HepG2 (cell line): ENCODE measurements around the gene MCRS1. TPM values are rescaled to one million over a fixed set of nuclear protein-coding genes. Genes with fewer than 3 reads are reported as not detected.
A peak's percentile ranks its signal among the peaks of the same experiment; 100 is the strongest.

Experiments used
- ATAC-seq: fragments of 200-7000 bp; cut with Tn5 transposase; 3 replicates; pipeline ENCODE4 v1.9.1; 2020; ENCODE audit warnings: mild to moderate bottlenecking, moderate library complexity
- BruUV-seq: library from RNA; stranded (reverse); fragments of 400-500 nt; replicated peaks from 2 replicates; lab custom pipeline; 2021; lab: Mats Ljungman, UMichigan
- CTCF ChIA-PET: fragments of 300-600 bp; formaldehyde crosslinking; extraction: SDS; loops from one replicate; lab custom pipeline; 2021; ENCODE audit warnings: low total read pairs, inconsistent platforms, low intra/inter-chr PET ratio; lab: Yijun Ruan, JAX
- POLR2A ChIA-PET: fragments of 350-600 bp; sonication (Branson Sonifier 250); formaldehyde crosslinking; loops from one replicate; lab custom pipeline; 2020; ENCODE audit warnings: antibody characterized with exemption, inconsistent platforms; lab: Yijun Ruan, JAX
- DNase-seq: peaks from one replicate; pipeline ENCODE4 v3.0.0-alpha.2; 2015; ENCODE audit warnings: low spot score
- FAIRE-seq: peaks from 3 replicates; lab custom pipeline; 2011; peaks lifted over from hg19 to GRCh38; lab: Jason Lieb, UNC
- H2AFZ ChIP-seq: one replicate; pipeline ENCODE4 v1.6.1; 2011; ENCODE audit warnings: low read length, inconsistent platforms
- H3K27ac ChIP-seq: fragments of 300-600 bp; 3 replicates; pipeline ENCODE4 v1.8.0; 2011; ENCODE audit warnings: mixed run types, mild to moderate bottlenecking, mixed read lengths, low read length, inconsistent platforms; ENCODE audit not compliant: insufficient read depth; ENCODE audit errors: extremely low read length
- H3K27me3 ChIP-seq, 2 experiments: fragments of 200-600 bp in 1 of 2; 2 replicates in 1 of 2; 3 replicates in 1 of 2; pipeline versions ENCODE4 v1.6.0 to v1.8.0; 2011; ENCODE audit warnings: low read length in 2 of 2, mild to moderate bottlenecking in 2 of 2, moderate library complexity in 2 of 2, inconsistent platforms in 1 of 2; ENCODE audit not compliant: insufficient read depth in 2 of 2, control insufficient read depth in 1 of 2
- H3K36me3 ChIP-seq, 2 experiments: fragments of 200-600 bp in 1 of 2; replicated peaks in 1 of 2; 2 replicates in 1 of 2; 3 replicates in 1 of 2; pipeline versions ENCODE4 v1.5.1 to v1.8.0; 2011; ENCODE audit warnings: low read length in 2 of 2, inconsistent platforms in 1 of 2; ENCODE audit not compliant: insufficient read depth in 2 of 2, control insufficient read depth in 1 of 2
- H3K4me1 ChIP-seq: 2 replicates; pipeline ENCODE4 v1.5.1; 2012; ENCODE audit warnings: low read length, inconsistent platforms; ENCODE audit not compliant: insufficient read depth
- H3K4me2 ChIP-seq: 2 replicates; pipeline ENCODE4 v1.6.0; 2011; ENCODE audit warnings: low read depth, low read length, inconsistent platforms
- H3K4me3 ChIP-seq, 3 experiments: fragments of 200-600 bp in 1 of 3; sonication (generic), shearing (Covaris generic) in 1 of 3; replicated peaks in 1 of 3; 2 replicates each; pipeline ENCODE4 v1.5.1; 2011 to 2016; ENCODE audit warnings: low read length in 3 of 3, inconsistent platforms in 2 of 3, low read depth in 2 of 3, mild to moderate bottlenecking in 2 of 3, control low read depth in 1 of 3, mixed read lengths in 1 of 3; ENCODE audit not compliant: insufficient read depth in 1 of 3
- H3K79me2 ChIP-seq: one replicate; pipeline ENCODE4 v1.6.1; 2011; ENCODE audit warnings: low read length, inconsistent platforms; ENCODE audit not compliant: insufficient read depth
- H3K9ac ChIP-seq: 2 replicates; pipeline ENCODE4 v1.6.0; 2011; ENCODE audit warnings: mild to moderate bottlenecking, low read depth, low read length, inconsistent platforms; ENCODE audit not compliant: insufficient read depth
- H3K9me3 ChIP-seq: 2 replicates; pipeline ENCODE4 v1.5.1; 2012; ENCODE audit warnings: mild to moderate bottlenecking, low read length
- H4K20me1 ChIP-seq: 2 replicates; pipeline ENCODE4 v1.6.0; 2011; ENCODE audit warnings: inconsistent platforms, mild to moderate bottlenecking, low read length, moderate library complexity; ENCODE audit not compliant: insufficient read depth
- ADNP ChIP-seq: sonication (generic); formaldehyde crosslinking; IDR thresholded peaks from 2 replicates; pipeline ENCODE4 v1.4.0; 2020; ENCODE audit warnings: missing genetic modification reagents
- ATAD3A ChIP-seq: sonication (generic); formaldehyde crosslinking; IDR thresholded peaks from 2 replicates; pipeline ENCODE4 v1.4.0; 2020; ENCODE audit warnings: missing genetic modification reagents
- HIC2 ChIP-seq: sonication (generic); formaldehyde crosslinking; IDR thresholded peaks from 2 replicates; pipeline ENCODE4 v1.9.0; 2022; ENCODE audit warnings: low read depth, missing genetic modification reagents
- NFKBIZ ChIP-seq: IDR thresholded peaks from 2 replicates; pipeline ENCODE4 v1.6.1; 2018; ENCODE audit warnings: missing genetic modification reagents, missing compliant biosample characterization
- PAWR ChIP-seq: sonication (generic); formaldehyde crosslinking; IDR thresholded peaks from 2 replicates; pipeline ENCODE4 v1.4.0; 2020; ENCODE audit warnings: missing genetic modification reagents, mild to moderate bottlenecking, borderline replicate concordance
- PRDM10 ChIP-seq: sonication (generic); formaldehyde crosslinking; IDR thresholded peaks from 2 replicates; pipeline ENCODE4 v1.4.0; 2020; ENCODE audit warnings: low read depth, missing genetic modification reagents
- RFX5 ChIP-seq: IDR thresholded peaks from 2 replicates; pipeline ENCODE4 v1.6.1; 2011; ENCODE audit warnings: low read depth, low read length, improper control_type of control experiment
- SNRNP70 ChIP-seq: fragments of 200-400 bp; formaldehyde crosslinking; IDR thresholded peaks from 2 replicates; pipeline ENCODE4 v1.6.1; 2017; ENCODE audit warnings: mild to moderate bottlenecking, low read depth, low read length, moderate library complexity
- ZBTB33 ChIP-seq: sonication (generic); formaldehyde crosslinking; IDR thresholded peaks from 2 replicates; pipeline ENCODE4 v1.4.0; 2020; ENCODE audit warnings: missing genetic modification reagents
- ZBTB7B ChIP-seq: sonication (generic); formaldehyde crosslinking; IDR thresholded peaks from 2 replicates; pipeline ENCODE4 v1.4.0; 2020; ENCODE audit warnings: missing genetic modification reagents
- ZFX ChIP-seq: sonication (generic); formaldehyde crosslinking; IDR thresholded peaks from 2 replicates; pipeline ENCODE4 v1.4.0; 2020; ENCODE audit warnings: mild to moderate bottlenecking, low read depth, missing genetic modification reagents, moderate library complexity
- ZNF280B ChIP-seq: sonication (generic); formaldehyde crosslinking; IDR thresholded peaks from 2 replicates; pipeline ENCODE4 v1.5.0; 2020; ENCODE audit warnings: missing genetic modification reagents, mild to moderate bottlenecking, borderline replicate concordance
- ZNF746 ChIP-seq: sonication (generic); formaldehyde crosslinking; IDR thresholded peaks from 2 replicates; pipeline ENCODE4 v1.8.0; 2022; ENCODE audit warnings: mild to moderate bottlenecking, missing genetic modification reagents
- WGBS: methylation state at CpG from one replicate; pipeline ENCODE4 v1.1.6; 2017; ENCODE audit warnings: low lambda C conversion rate; 5-methylcytosine and 5-hydroxymethylcytosine counted together
- in situ Hi-C: cut with HindIII; loops from 2 replicates; pipeline ENCODE4 v1.10.0; 2017; ENCODE audit warnings: low pct_unique_long_range_greater_than_20kb; ENCODE audit not compliant: extremely low pct_ligation_motif_present
- intact Hi-C: fragments of 100-400 bp; cut with micrococcal nuclease; formaldehyde crosslinking; loops from one replicate; pipeline ENCODE4 v1.10.0; 2022; ENCODE audit not compliant: unreplicated experiment
- polyA plus RNA-seq, 8 experiments: library from polyadenylated mRNA; depleted of rRNA in 3 of 8; stranded (reverse) in 7 of 8; unstranded in 1 of 8; fragments of >200 nt; fragmentation: Illumina TruSeq in 4 of 8; extraction: Trizol in 4 of 8; gene quantifications; 2 replicates each; pipeline versions ENCODE4 v1.2.1 to v1.2.3, GENCODE V29; 2011 to 2016; ENCODE audit warnings: low read depth in 4 of 8, missing spikeins in 1 of 8, mixed read lengths in 1 of 8; ENCODE audit not compliant: insufficient read depth in 1 of 8
- total RNA-seq, 5 experiments: library from RNA; depleted of rRNA; stranded (reverse); fragments of >200 nt; fragmentation: Illumina TruSeq; extraction: Trizol; gene quantifications; 2 replicates each; pipeline ENCODE4 v1.2.3, GENCODE V29; 2016; ENCODE audit warnings: low read depth in 1 of 5

The MCRS1 gene
- total and polyA plus RNA-seq, 2 of the 13 experiments (the other 11 are each of a cell fraction or from before 2014, with no cell fraction given), result 51.0 to 66.3 TPM

DNA sequence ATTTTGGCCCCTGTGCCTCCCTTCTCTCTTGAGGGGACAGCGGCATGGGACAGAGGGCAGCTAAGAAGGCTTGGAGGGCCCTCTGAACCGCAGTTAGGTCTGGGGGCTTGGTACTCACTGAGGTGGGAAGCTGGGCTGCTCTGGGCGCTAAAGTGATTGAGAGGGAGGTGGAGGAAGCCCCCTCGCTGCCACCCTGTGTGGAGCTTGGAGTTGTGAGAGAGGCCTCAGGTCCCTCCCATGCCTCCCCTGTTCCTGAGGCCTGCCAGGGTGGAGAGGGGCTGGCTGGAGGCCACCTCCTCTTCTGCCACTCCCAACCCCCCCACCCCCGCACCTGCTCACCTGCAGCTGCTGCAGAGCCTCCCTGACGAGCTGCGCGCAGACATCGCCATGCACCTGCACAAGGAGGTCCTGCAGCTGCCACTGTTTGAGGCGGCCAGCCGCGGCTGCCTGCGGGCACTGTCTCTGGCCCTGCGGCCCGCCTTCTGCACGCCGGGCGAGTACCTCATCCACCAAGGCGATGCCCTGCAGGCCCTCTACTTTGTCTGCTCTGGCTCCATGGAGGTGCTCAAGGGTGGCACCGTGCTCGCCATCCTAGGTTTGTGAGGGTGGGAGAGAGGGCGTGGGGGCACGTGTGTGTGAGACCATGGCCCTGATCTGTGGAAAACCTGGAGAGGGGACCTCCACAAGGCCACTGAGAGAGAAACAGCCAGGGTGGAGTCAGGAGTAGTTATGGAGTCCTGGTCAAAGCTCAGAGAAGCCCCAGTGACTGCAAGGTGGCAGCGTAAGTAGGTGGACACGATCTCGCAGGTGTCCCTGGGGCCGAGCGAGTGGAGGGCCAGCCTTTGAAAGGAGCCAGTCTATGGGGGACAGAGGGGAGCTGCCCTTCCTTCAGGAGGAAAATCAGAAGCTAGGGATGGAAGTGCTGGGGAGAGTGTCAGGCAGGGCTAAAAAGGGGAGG lies 17.9 kb downstream of the MCRS1 start:
- Histone ChIP-seq H3K27ac (peak overlapping the region; percentile 57), H3K27me3 (0 out of 5 replicates have a peak, but pooled peaks cover 0 to 1% of the 10 kb centered on the region in 2 experiments), H3K36me3 (no peaks in the 10 kb centered on the region), H2AFZ (no peak overlapping the region), H3K79me2 (no peaks in the 10 kb centered on the region), H3K4me1 (peaks cover 64% of the 10 kb centered on the region), H3K4me2 (peak overlapping the region; percentile 55), H3K4me3 (peak overlapping the region in 1 of 3 experiments; percentile 34; a peak in 2 of 6 replicates), H4K20me1 (no peaks in the 10 kb centered on the region), H3K9ac (no peak overlapping the region), H3K9me3 (no peaks in the 10 kb centered on the region)
- no TSS peak for BruUV-seq
- in situ Hi-C loops, result no loop called here
- FAIRE-seq, result no peak
- no peak for DNase-seq
- POLR2A ChIA-PET, result interaction anchor here (0.9 to 2.0 kb wide), 7 partner anchors 10 to 183 kb away, joined by 3 to 11 read pairs (median 4); partner anchors contain the start of genes MCRS1 and SPATS2
- 72% methylated on average over 20 of the region's 28 CpGs for WGBS
- peak; percentile 12 for ATAC-seq
- CTCF ChIA-PET, result no interaction called here
- intact Hi-C loops, result no loop called here
- TF ChIP-seq HIC2, result no peak
- TF ChIP-seq ZBTB33, result peak; percentile 21; the same call in 1 of the 2 replicates
- 0 out of 2 replicates have a peak, but pooled peaks have one; percentile 1 for TF ChIP-seq ZBTB7B (CRISPR knock-in tag)
- TF ChIP-seq ZNF746 (CRISPR knock-in tag), result no peak
- TF ChIP-seq ZNF280B (CRISPR knock-in tag), result peak; percentile 42; the same call in 1 of the 2 replicates
- no peak for TF ChIP-seq PAWR
- TF ChIP-seq ZFX, result 0 out of 2 replicates have a peak, but pooled peaks have one; percentile 8
- no peak for TF ChIP-seq PRDM10 (CRISPR knock-in tag)
- TF ChIP-seq SNRNP70, result no peak
- no peak for TF ChIP-seq ADNP (CRISPR knock-in tag)
- TF ChIP-seq ATAD3A (CRISPR knock-in tag), result no peak
- TF ChIP-seq RFX5, result no peak
- no peak for TF ChIP-seq NFKBIZ (CRISPR knock-in tag)
